ENCODE data around the gene SCML1.

DNA sequence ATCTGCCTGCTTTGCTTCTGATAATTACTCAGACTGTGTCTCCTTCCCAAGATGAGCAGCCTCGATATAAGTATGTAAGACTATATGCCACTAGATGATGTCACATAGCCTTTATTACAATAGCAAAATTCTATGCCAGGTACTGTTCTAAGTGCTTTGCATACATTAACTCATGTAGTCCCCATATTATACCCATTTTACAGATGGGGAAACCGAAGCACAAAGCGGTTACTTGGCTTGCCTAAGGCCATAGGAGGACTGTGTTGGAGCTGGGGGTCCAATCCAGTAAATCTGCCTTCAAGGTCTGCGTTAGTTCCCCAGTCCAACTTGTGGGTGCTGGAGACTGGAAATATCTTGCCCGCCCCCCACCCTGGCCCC is 826 bp upstream of the SCML1 start:
- TF ChIP-seq CTCF (IDR thresholded peaks at IDR 0.05), result no peak
- no peak for TF ChIP-seq POLR2A (IDR thresholded peaks at IDR 0.05)
